ENCODE results near the gene BMP7.

The BMP7 gene

DNA sequence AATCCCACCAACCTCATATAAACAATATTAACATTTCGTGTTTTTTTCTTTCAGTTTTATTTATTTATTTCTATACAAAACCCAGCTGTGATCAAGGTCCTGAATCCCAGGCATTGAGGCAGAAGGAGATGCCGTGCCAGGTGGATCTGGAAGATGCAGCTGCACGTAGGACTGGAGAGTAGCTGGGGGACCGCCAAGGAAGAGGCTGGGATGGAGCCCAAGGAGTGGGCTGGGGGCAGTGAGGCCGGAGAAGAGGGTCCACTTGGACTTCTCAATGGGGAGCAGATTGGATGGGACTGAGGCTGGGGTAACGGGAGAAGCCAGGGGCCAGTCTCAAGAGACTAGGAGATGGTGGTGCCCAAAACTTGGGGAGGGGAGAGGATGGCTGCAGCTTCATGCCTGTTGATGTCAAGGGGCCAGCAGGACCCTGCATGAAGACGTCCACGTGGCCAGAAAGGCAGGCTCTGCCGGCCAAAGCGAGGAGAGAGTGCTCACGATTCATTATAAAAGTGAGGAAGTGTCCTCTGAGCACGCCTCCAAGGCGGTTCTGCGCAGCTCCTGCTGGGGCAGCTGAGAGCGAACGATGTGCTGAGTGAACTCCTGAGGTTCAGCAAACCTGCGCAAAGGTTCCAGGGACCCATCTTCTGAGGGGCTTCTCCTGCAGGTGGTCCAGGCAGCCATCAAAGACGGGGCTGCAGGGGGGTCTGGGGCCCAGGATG lies 110.3 kb downstream of the BMP7 start:
- H3K4me3 ChIP-seq (ENCODE audit: low read depth, low read length): no peak overlapping the region
- TF ChIP-seq, protein P1, sequence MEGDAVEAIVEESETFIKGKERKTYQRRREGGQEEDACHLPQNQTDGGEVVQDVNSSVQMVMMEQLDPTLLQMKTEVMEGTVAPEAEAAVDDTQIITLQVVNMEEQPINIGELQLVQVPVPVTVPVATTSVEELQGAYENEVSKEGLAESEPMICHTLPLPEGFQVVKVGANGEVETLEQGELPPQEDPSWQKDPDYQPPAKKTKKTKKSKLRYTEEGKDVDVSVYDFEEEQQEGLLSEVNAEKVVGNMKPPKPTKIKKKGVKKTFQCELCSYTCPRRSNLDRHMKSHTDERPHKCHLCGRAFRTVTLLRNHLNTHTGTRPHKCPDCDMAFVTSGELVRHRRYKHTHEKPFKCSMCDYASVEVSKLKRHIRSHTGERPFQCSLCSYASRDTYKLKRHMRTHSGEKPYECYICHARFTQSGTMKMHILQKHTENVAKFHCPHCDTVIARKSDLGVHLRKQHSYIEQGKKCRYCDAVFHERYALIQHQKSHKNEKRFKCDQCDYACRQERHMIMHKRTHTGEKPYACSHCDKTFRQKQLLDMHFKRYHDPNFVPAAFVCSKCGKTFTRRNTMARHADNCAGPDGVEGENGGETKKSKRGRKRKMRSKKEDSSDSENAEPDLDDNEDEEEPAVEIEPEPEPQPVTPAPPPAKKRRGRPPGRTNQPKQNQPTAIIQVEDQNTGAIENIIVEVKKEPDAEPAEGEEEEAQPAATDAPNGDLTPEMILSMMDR (IDR thresholded peaks at IDR 0.05; ENCODE audit: low read depth, low read length, missing control alignments): no peak
- no peak for DNase-seq (ENCODE audit: low read depth)
- in situ Hi-C loops (cut with HindIII; ENCODE audit: low sequenced_read_pairs): no loop called here

DNA sequence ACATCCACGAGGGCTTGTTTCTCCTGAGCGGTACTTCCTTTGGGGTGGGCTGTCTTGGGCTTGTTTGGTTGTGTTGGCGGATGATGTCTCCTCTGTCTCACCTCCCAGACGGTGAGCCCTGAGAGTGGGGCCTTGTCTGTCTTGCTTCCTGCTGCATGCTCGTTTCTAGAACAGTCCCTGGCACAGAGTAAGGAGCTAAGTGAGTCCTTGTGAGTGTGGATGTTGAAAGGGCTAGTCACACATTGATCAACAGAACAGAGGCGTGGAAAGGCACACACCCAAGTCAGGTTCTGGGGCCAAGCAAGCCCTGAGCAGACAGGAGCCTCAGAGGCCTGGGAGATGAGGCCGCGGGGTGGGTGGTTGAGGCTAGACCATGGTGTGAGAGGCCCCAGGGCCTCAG lies 111.0 kb downstream of the BMP7 start:
- no peak overlapping the region for H3K4me3 ChIP-seq (ENCODE audit: low read depth, low read length)
- TF ChIP-seq, protein P1 (IDR thresholded peaks at IDR 0.05; ENCODE audit: low read depth, low read length, missing control alignments): no peak
- in situ Hi-C loops (cut with HindIII; ENCODE audit: low sequenced_read_pairs): no loop called here
- DNase-seq (ENCODE audit: low read depth): no peak

DNA sequence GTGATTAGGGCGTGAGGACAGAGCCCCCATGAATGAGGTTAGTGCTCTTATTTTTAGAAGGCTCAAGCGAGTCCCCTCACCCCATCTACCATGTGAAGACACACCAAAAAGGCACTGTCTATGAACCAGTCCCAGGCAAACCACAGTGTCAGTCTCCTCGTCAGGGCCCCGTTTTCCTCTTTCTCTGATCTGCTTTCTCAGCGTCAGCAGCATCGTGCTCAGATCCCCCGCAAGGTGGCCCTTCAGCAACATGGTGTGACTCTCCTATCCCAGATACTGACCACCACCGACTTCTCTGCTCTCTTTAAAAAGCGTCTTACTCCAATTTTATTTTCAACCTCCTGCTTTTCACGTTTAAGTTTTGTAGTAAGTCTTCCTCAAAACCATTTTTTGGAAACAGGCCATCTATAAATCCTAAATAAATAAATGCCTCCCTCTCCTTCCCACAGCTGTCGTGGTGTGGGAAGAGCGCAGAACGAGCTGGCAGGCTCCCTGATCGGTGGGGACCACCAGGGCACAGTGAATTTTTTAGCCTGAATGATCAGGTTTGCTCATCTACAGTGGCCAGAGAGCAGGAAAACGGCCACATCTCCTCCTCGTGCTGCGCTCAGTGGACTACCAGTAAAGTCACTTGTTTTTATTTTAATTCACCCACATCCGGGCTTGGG lies 113.1 kb downstream of the BMP7 start:
- TF ChIP-seq, protein P1 (IDR thresholded peaks at IDR 0.05; ENCODE audit: low read depth, low read length, missing control alignments): no peak
- H3K4me3 ChIP-seq (ENCODE audit: low read depth, low read length): no peak overlapping the region
- in situ Hi-C loops (cut with HindIII; ENCODE audit: low sequenced_read_pairs): no loop called here
- no peak for DNase-seq (ENCODE audit: low read depth)

DNA sequence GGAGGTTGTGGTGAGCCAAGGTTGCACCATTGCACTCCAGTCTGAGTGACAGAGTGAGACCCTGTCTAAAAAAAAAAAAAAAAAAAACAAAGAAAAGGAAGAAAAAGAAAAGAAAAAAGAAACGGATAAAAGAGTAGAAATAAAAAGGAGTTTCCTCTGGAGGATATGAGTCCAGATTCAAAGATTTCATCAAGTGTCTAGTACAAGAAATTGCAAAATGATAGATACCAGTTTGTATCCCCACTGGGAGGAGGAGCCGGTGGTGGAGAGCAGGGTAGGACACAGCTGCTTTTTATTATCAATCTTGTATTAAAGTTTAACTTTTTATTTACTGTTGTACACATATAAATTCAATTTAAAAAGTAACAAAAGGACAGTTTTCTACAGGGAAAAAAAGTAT lies 113.9 kb downstream of the BMP7 start:
- in situ Hi-C loops (cut with HindIII; ENCODE audit: low sequenced_read_pairs): no loop called here
- no peak for DNase-seq (ENCODE audit: low read depth)
- H3K4me3 ChIP-seq (ENCODE audit: low read depth, low read length): no peak overlapping the region
- TF ChIP-seq, protein P1 (IDR thresholded peaks at IDR 0.05; ENCODE audit: low read depth, low read length, missing control alignments): no peak

DNA sequence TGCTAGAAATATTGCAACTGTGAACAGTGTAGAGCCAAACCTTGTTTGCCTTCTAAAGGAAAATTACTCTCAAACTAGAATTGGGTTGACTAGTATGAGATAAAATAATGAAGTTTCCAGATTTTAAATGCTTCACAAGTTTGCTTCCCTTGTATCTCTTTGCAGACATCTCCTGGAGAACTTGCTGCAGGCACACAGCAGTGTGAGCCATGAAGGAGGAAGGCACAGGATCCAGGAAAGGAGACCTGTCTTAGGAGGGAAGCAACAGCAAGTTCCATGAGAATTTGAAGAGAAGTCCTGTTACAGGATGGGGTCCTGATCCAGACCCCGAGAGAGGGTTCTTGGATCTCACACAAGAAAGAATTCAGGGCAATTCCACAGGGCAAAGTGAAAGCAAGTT lies 115.9 kb downstream of the BMP7 start:
- TF ChIP-seq, protein P1 (IDR thresholded peaks at IDR 0.05; ENCODE audit: low read depth, low read length, missing control alignments): no peak

DNA sequence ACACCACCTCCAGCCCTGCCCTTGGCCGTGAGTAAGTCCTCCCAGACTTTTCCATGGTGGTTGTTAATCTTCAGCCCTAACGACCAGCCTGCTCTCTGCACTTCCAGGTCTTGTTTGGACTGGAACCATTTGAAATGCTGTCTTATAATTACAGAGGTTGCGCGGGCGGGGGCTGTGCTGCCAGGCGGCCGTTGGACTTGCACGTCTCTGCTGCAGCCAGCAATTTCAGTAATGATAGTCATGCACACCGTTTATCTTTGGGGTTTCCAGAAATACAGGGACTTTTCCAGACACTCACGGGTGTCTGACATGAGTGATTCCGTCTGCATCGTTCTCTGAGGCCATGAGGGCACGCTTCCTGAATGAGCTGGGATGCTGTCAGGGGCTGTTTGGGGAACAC lies 118.2 kb downstream of the BMP7 start:
- DNase-seq (ENCODE audit: low read depth): no peak
- TF ChIP-seq, protein P1 (IDR thresholded peaks at IDR 0.05; ENCODE audit: low read depth, low read length, missing control alignments): no peak
- in situ Hi-C loops (cut with HindIII; ENCODE audit: low sequenced_read_pairs): no loop called here
- no peak overlapping the region for H3K4me3 ChIP-seq (ENCODE audit: low read depth, low read length)

More for the DNA sequence above, 115.9 kb downstream of the BMP7 start:
- in situ Hi-C loops (cut with HindIII; ENCODE audit: low sequenced_read_pairs): no loop called here
- no peak overlapping the region for H3K4me3 ChIP-seq (ENCODE audit: low read depth, low read length)
- no peak for DNase-seq (ENCODE audit: low read depth)
